HG03521 (cell line): ENCODE data around the gene HSD11B2.

ENCODE experiments used
- ATAC-seq: cut with Tn5 transposase; IDR thresholded peaks from one replicate; pipeline ENCODE4 v1.9.1; 2021; ENCODE audit warnings: mild to moderate bottlenecking, moderate library complexity; ENCODE audit not compliant: unreplicated experiment

Gene HSD11B2

GRCh38 chr16:67431775-67432505, 1.0 kb downstream of the HSD11B2 start:
- no peak for ATAC-seq

- no peak for ATAC-seq
Observed at GRCh38 chr16:67432506-67432890, 1.6 kb downstream of the HSD11B2 start.

GRCh38 chr16:67433131-67433719, 2.3 kb downstream of the HSD11B2 start:
- ATAC-seq = no peak

- ATAC-seq = no peak
Observed at GRCh38 chr16:67435758-67436164, 4.8 kb downstream of the HSD11B2 start.

GRCh38 chr16:67436640-67437193, 5.8 kb downstream of the HSD11B2 start:
- no peak for ATAC-seq

GRCh38 chr16:67437513-67437912, 6.6 kb downstream of the HSD11B2 start:
- no peak for ATAC-seq

- ATAC-seq = no peak
Observed at GRCh38 chr16:67438098-67438791, 7.3 kb downstream of the HSD11B2 start.

- ATAC-seq = no peak
Observed at GRCh38 chr16:67438824-67439393, 8.0 kb downstream of the HSD11B2 start.

GRCh38 chr16:67441271-67441753, 10.4 kb downstream of the HSD11B2 start:
- ATAC-seq = no peak

- no peak for ATAC-seq
Observed at GRCh38 chr16:67441907-67442306, 11.0 kb downstream of the HSD11B2 start.

GRCh38 chr16:67442581-67443255, 11.8 kb downstream of the HSD11B2 start:
- ATAC-seq = no peak

GRCh38 chr16:67443265-67443664, 12.3 kb downstream of the HSD11B2 start:
- ATAC-seq = no peak

GRCh38 chr16:67444259-67445125, 13.6 kb downstream of the HSD11B2 start:
- no peak for ATAC-seq

- ATAC-seq = no peak
Observed at GRCh38 chr16:67445126-67445426, 14.2 kb downstream of the HSD11B2 start.

GRCh38 chr16:67445441-67445912, 14.6 kb downstream of the HSD11B2 start:
- no peak for ATAC-seq

GRCh38 chr16:67445913-67446907, 15.3 kb downstream of the HSD11B2 start:
- ATAC-seq = no peak

- ATAC-seq = no peak
Observed at GRCh38 chr16:67446968-67447507, 16.1 kb downstream of the HSD11B2 start.

- no peak for ATAC-seq
Observed at GRCh38 chr16:67447508-67448076, 16.7 kb downstream of the HSD11B2 start.
